GM18520 (cell line): ENCODE results near the gene RINL.
A peak's percentile ranks its signal among the peaks of the same experiment; 100 is the strongest.

Experiments
- ATAC-seq: cut with Tn5 transposase; IDR thresholded peaks from one replicate; pipeline ENCODE4 v1.9.1; 2021; ENCODE audit not compliant: unreplicated experiment

Gene RINL

GRCh38 chr19:38850436-38850975 is 27.6 kb downstream of the RINL start:
- peak; percentile 63 for ATAC-seq

- ATAC-seq = peak; percentile 37
These were observed 28.1 kb downstream of the RINL start, which contains the start of gene HNRNPL for GRCh38 chr19:38849860-38850435. TSS of gene HNRNPL (minus strand) at chr19:38849986. CDS start at chr19:38849966, 20 bp downstream.

- no peak for ATAC-seq
These were observed 28.8 kb downstream of the RINL start for GRCh38 chr19:38849147-38849859.

DNA sequence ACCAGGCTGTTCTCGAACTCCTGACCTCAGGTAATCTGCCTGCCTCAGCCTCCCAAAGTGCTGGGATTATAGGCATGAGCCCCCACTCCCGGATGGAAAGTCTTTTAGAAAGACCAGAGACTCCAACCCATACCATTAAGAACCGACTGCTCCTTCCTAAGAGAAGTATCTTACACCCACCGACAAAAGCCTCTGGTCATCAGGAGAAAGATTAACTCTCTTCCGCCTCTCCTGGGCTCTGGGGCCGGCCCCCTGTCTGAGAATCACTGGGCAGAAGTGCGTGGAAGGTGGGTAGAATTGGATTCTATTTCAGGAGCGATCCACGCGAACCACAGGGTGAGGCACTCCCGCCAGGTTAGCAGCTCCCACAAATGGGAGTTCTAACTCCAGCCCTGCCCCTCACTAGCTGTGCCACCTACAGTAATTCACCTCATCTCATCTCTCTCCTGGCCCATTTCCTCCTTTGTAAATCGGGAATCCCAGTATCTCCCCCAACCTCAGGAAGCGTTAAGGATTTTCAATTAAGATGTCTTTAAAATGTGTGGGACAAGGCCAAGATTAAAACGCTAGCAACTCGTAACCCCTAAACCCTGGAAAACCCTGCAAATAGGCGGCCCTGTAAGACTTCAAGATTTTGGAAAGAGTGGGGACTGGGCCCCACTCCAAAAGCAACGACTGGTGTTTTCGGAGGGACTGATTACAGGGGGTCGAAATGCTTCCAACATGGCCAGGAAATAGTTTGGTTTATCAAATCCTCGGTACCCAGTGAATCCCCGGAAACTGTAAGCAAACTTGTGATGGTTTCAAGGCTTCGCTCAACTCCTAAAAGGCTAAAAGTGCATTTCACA is 29.6 kb downstream of the RINL start:
- ATAC-seq = no peak

GRCh38 chr19:38846097-38846496 is 32.0 kb downstream of the RINL start:
- ATAC-seq = no peak

- ATAC-seq = no peak
These were observed 32.6 kb downstream of the RINL start for GRCh38 chr19:38845374-38846024.

DNA sequence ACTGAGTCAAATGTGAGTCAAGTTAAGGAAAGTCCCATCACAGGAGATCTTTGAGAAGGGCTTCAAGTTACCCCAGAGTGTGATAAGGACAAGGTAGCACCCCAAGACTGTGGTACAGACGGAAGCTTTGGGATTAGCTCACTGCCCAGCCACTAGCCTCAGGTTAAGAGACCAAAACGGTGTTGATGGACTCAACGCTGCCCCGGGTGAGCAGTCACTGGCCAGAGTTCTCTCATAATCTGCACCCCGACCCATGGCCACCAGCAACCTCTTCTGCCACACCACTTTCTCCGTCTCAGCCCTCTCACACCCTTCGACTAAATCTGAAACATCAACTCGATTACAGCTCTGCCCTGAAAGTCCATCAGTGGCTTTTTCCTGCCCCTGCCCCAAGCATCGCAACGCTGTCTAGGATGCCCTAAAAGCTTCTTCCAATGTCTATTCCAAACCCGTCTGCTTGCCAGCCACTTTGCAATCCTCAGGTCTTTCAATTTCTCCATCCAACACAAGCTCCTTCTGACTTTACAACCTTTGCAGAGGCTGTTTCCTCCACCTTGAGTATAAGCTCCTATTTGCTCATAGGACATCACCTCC is 33.9 kb downstream of the RINL start:
- no peak for ATAC-seq

- no peak for ATAC-seq
These were observed 34.8 kb downstream of the RINL start for GRCh38 chr19:38843175-38843758.

DNA sequence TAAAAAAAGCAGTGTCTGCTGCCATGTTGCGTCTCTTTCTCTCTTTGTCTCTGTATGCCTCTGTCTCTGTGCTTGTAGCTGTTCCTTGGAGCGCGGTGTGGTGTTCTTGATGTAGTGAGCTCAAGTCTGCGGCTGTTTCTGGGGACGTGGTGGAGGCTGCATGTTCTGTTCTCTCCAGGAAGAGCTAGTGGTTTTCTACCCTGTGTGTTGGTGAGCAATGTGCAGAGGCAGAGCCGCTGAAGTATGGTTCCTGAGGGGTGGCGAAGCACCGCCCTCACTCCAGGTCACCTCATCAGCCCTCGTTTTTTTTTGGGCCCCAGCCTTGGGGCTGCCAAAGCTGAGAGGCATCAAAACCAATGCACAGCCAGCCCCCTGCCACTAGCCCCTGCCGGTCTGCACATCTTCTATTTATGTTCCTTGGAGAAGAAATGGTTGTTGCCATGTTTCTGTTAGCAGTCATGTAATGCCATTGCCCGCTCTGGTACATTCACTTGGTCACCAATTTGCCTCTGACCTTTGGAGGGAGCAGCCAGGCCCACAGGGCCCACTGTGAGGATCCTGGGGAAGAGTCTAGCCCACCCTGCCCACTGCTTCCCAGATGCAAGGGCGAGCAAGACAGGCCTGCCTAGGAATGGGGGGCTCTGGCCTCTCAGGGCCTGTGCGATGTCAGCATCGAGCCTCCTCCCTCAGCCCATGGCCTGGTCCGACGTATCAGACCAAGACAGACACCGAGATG is 35.5 kb downstream of the RINL start:
- ATAC-seq = no peak

GRCh38 chr19:38841787-38842438 is 36.2 kb downstream of the RINL start:
- no peak for ATAC-seq

DNA sequence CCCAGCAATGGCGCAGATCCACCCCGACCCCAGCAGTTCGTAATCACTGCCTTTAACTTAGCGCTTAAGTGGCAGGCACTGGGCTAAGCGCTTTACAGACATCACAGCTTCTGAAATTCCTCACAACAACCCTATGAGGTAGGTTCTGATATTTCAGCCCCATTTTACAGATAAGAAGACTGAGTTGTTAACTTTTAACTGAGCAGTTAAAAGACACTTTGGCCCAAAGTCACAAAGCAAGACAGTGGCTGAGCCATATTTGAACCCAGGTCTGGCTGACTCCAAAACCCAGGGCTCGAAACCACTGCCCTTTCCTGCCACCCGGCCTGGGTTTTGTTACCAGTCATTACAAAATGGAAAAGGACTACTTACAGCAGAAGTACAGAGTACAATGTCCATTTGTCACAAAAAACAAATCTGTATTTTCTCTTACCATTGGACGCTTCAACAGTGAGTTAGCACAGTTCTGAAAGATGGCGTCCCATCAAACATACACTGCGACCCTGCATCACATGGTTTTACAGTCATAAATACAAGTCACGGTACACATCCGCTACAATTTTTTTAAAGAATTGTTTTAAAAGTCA is 36.8 kb downstream of the RINL start:
- no peak for ATAC-seq

GRCh38 chr19:38840583-38840968 is 37.5 kb downstream of the RINL start:
- no peak for ATAC-seq

GRCh38 chr19:38839816-38840582 is 38.1 kb downstream of the RINL start:
- no peak for ATAC-seq

DNA sequence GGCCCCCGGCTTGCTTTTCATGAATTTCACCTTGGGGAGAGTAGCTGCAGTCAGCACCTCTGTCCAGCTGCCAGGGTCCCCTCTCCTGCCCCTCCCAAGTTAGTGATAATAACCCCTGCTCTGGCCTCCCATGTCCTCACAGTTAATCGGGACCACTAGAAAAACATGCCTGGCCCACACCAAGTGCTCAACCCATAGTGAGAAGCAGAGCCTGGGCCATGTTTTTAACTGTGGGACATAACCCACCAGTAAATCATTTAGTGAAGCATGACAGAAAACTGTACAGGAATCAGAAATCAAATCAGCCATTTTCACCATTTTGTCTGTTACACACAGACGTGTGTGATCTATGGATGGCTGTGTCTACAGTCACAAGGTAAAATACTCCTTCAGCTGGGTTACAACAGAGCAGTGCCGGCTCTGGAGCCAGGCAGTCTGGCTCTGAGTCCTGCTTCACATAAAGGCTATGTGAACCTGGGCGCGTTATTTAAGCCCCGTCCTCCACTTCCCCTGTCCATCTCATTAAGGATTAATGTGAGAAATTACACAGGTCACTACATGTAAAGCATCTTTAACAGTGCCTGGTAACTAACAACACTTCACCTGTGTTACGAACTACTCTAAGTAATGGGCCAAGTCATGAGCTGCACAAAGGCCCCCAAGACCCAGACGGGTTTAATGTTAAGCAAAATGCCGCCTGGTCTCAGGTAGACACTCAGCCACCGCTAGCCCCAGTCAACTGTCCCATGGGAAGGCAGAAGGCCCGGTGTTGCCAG is 38.9 kb downstream of the RINL start:
- ATAC-seq = no peak

- ATAC-seq = no peak
These were observed 39.7 kb downstream of the RINL start for GRCh38 chr19:38838208-38838985.

- ATAC-seq = no peak
These were observed 40.4 kb downstream of the RINL start for GRCh38 chr19:38837656-38838121.
